BJ (cell line): ENCODE results near the gene BANP. TPM values are rescaled to one million over a fixed set of nuclear protein-coding genes. Genes with fewer than 3 reads are reported as not detected.
"Not testable (repeated sequence)": the region's sequence is repeated elsewhere in the genome, so short reads cannot be mapped to it uniquely, and the experiment has no call there.

Source experiments
- CTCF ChIA-PET: fragments of 350-600 bp; formaldehyde crosslinking; extraction: SDS; loops from one replicate; lab custom pipeline; 2021; ENCODE audit warnings: antibody characterized with exemption, inconsistent platforms; lab: Yijun Ruan, JAX
- POLR2A ChIA-PET: fragments of 300-600 bp; sonication (Branson Sonifier 250); formaldehyde crosslinking; extraction: SDS; loops from one replicate; lab custom pipeline; 2021; ENCODE audit warnings: antibody characterized with exemption; lab: Charles Lee
- DNase-seq: peaks from one replicate; pipeline ENCODE4 v3.0.0-alpha.2; 2011; ENCODE audit warnings: low read depth
- H3K27me3 ChIP-seq: 2 replicates; pipeline ENCODE4 v1.6.0; 2011; ENCODE audit warnings: low read length; ENCODE audit not compliant: control insufficient read depth, insufficient read depth
- H3K36me3 ChIP-seq: 2 replicates; pipeline ENCODE4 v1.5.1; 2011; ENCODE audit warnings: low read length; ENCODE audit not compliant: control insufficient read depth, insufficient read depth
- H3K4me3 ChIP-seq: 2 replicates; pipeline ENCODE4 v1.5.1; 2011; ENCODE audit warnings: low read depth, mild to moderate bottlenecking, control low read depth, low read length
- polyA plus RNA-seq: library from polyadenylated mRNA; depleted of rRNA; stranded (reverse); fragments of >200 nt; gene quantifications from 2 replicates; pipeline ENCODE4 v1.2.3, GENCODE V29; 2011
- TF ChIP-seq, protein P1 (sequence below): IDR thresholded peaks from 2 replicates; pipeline ENCODE4 v1.5.1; 2011; ENCODE audit warnings: low read depth, mild to moderate bottlenecking, control low read depth, inconsistent platforms, low read length, moderate library complexity; ENCODE audit not compliant: insufficient read depth

BANP gene
- polyA plus RNA-seq, 1 experiment, result 16.5 TPM

DNA sequence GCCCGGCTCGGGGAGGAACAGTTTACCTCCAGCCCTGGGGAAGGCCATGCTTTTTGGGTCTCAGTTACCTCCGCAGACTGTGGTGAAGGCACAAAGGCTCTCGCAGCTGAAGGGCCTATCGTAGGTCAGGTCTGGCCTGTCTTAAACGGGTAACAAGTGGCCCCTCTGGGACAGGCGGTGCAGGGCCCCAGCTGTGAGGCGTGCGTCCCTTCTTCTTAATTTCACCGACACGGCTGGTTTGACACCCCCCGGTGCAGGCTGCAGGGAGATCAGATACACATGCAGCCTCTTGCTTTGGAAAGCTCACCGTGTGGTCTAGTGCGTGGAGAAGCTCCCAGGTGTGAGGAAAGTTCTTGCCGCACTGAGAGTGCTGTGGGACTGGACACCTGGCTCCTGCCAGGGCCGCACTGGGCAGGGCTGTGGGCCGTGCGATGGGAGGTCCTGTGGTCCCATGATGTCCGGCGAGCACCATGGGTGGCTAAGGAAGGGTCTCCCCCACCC, 162.4 kb downstream of the BANP start:
- Histone ChIP-seq H3K36me3 (no peaks in the 10 kb centered on the region), H3K4me3 (no peak overlapping the region)
- CTCF ChIA-PET, result no interaction called here

DNA sequence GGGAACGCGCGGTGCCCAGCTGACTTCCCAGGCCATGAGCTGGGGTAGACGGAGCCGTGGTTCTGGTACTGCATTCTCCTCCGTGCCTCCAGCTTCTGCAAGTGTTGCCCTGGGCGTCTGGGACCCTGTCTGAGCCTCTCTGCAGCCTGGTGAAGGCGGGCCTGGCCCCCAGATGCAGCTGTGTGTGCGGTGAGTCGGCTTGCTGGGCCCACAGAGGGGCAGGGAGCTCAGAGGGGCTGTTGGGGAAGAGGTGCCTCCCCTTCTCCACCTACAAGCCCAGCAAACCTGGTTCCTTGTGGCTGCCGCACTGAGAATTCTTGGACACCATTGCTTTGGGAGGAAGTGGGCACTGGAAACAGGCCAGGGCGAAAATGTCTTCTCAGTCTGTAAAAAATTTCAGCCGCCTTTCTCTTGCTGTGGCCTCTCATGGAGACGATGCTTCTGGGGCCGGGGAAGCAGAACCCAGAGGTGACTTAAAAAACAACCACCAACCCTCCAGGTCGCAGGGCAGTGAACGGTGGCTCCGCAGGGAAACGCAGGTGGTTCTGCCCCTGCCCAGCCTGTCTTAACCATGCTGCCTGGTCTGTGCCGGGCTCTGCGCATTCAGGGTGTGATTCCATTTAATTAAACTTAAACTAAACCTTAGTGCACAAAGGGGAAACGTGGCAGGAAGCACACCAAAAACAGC, 163.5 kb downstream of the BANP start:
- H3K27me3 ChIP-seq, CTCF ChIA-PET, H3K4me3 ChIP-seq, H3K36me3 ChIP-seq, DNase-seq, POLR2A ChIA-PET: not testable (repeated sequence)

More for the DNA sequence above, 162.4 kb downstream of the BANP start:
- POLR2A ChIA-PET, result no interaction called here
- TF ChIP-seq, protein P1, sequence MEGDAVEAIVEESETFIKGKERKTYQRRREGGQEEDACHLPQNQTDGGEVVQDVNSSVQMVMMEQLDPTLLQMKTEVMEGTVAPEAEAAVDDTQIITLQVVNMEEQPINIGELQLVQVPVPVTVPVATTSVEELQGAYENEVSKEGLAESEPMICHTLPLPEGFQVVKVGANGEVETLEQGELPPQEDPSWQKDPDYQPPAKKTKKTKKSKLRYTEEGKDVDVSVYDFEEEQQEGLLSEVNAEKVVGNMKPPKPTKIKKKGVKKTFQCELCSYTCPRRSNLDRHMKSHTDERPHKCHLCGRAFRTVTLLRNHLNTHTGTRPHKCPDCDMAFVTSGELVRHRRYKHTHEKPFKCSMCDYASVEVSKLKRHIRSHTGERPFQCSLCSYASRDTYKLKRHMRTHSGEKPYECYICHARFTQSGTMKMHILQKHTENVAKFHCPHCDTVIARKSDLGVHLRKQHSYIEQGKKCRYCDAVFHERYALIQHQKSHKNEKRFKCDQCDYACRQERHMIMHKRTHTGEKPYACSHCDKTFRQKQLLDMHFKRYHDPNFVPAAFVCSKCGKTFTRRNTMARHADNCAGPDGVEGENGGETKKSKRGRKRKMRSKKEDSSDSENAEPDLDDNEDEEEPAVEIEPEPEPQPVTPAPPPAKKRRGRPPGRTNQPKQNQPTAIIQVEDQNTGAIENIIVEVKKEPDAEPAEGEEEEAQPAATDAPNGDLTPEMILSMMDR, result no peak
- no peak for DNase-seq
- H3K27me3 ChIP-seq, result peaks cover 7% of the 10 kb centered on the region; the same call in 1 of the 2 replicates

- CTCF ChIA-PET, result interaction anchor here (0.7 kb wide), 1 partner anchor 84 kb away, joined by 3 read pairs; no protein-coding TSS in a partner anchor
- DNase-seq, result no peak
- POLR2A ChIA-PET, result no interaction called here
- H3K4me3 ChIP-seq, result no peak overlapping the region
- TF ChIP-seq, protein P1, result no peak
- H3K27me3 ChIP-seq, result peaks cover 5% of the 10 kb centered on the region; the same call in 1 of the 2 replicates
- no peaks in the 10 kb centered on the region for H3K36me3 ChIP-seq
Observed at GRCh38 chr16:88116121-88116520, 164.9 kb downstream of the BANP start.

DNA sequence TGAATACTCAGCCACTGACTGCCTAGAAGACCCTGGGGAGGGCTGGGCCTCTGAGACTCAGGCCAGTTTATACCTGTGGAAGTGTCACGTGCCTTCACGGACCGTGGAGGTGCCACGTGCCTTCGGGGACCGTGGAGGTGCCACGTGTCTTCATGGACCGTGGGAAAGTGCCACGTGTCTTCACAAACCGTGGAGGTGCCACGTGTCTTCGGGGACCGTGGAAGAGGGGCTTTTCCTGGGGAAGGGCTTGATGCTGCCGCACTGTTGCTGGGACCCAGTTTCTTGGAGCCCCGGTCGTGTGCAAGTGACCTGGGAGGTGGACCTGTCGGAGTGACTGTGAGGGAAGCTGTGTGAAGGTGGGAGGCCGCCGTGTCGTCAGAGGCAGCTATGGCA, 166.2 kb downstream of the BANP start:
- Histone ChIP-seq H3K4me3 (no peak overlapping the region), H3K27me3 (peaks cover 5% of the 10 kb centered on the region; the same call in 1 of the 2 replicates), H3K36me3 (no peaks in the 10 kb centered on the region)
- TF ChIP-seq, protein P1, result no peak
- POLR2A ChIA-PET, result no interaction called here
- CTCF ChIA-PET, result no interaction called here
- no peak for DNase-seq

DNA sequence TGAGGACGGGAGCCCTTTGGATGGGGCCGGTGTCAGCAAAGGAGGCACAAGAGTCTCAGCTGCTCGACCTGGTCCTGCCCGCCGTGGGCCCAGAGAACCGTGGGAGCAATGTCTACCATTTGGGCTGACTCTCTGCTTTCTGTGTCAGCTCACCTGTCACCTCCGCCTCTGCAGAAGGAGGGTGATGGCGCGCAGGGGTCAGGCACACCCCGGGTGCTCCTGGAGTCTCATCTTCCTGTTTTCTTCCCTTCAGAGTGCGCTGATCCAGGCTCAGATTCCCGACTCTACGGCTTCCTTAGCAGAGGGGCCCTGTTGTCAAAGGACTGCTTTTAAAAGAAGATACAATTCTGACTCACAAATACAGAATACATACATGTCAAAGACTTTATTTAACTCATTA, 167.1 kb downstream of the BANP start:
- H3K27me3 ChIP-seq, result peaks cover 4% of the 10 kb centered on the region; the same call in 1 of the 2 replicates
- no peak for DNase-seq
- CTCF ChIA-PET, result no interaction called here
- TF ChIP-seq, protein P1, result no peak
- POLR2A ChIA-PET, result no interaction called here
- H3K4me3 ChIP-seq, result no peak overlapping the region
- no peaks in the 10 kb centered on the region for H3K36me3 ChIP-seq

DNA sequence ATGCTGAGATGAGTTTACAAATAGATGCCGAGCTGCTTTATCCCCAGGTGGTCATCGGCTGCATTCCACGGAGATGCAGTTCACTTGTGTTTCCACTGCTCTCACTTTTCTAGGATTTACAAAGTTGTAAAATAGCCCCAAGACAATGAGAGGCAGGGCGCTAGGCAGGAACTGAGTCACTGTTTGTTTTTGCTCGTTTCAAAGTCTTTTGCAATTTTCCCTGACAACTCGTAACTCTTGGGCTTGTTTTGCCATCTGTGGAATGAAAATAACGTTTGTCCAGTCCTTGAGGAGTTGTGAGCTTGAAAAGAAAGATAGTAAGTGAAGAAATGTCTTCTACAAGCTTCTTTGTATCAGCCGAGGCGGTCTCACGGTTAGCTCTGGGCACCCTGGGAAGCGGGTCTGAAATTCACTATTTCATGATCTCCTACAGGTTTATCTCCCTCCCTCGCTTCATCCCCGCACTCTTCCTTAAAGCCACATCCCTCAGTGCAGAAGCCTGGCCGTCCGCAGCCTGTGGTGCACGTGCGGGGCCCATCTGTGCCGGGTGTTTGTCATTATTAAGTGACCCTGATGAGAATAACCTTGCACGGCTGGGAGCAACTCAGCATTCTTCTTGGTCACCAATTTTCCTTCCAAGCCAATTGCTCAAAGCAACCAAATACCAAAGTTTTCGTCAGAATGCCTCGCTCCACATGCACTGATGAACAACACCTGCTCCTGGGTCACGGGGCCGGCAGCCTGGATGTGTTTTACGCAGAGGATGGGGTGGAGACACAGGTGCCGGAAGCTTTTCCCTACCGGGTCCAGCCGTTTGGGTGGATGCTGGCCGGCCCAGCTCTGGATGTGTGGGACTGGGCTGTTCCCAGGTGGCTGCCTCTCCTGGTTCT, 167.9 kb downstream of the BANP start:
- POLR2A ChIA-PET, H3K36me3 ChIP-seq, CTCF ChIA-PET, H3K4me3 ChIP-seq, H3K27me3 ChIP-seq: not testable (repeated sequence)
- DNase-seq, result peak; percentile 88

DNA sequence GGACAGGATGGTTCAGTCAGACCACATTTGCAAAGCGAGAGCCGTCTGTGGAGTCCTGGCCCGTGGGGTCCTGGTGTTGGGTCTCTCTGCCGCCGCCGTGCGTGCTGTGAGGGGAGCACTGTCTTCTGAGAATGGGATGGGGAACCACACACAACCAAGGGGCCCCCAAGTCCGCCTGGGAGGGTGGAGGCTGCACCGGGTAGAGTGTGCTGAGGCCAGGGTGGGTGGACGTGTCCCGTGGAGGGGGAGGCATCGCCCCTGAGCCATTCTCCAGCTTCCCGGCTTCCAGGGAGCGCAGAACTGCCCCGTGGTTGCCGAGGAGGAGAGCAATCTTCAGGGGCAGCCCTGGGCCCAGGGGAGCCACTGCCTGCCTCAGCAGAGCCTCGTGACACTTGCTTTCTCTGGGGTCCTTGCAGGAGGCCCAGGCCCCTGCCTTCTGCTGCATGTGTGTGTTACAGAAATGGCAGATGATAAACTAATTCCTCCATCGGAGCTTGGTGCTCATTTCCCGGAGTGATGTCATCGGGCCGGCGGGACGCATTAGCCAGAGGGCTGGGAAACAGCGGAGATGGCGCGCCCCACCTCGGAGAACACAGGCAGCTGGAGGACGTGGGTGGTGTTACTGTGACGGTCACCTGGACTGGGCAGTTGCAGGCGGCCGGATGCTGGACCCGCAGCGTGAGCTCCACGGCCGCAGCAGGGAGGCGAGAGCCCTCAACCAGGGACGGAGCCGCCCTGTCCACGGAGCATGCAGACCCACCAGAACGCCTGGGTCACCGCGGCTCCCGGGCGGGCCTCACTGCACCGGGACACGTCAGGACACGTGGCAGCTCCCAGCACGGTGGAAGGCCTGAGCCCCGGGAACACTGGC, 168.9 kb downstream of the BANP start:
- H3K27me3 ChIP-seq, CTCF ChIA-PET, DNase-seq, POLR2A ChIA-PET, H3K4me3 ChIP-seq, H3K36me3 ChIP-seq: not testable (repeated sequence)
